HepG2 (cell line): ENCODE results near the gene FAM174C. TPM values are rescaled to one million over a fixed set of nuclear protein-coding genes. Genes with fewer than 3 reads are reported as not detected.
A peak's percentile ranks its signal among the peaks of the same experiment; 100 is the strongest.

Source experiments
- CBX5 ChIP-seq: sonication (generic); formaldehyde crosslinking; IDR thresholded peaks from 2 replicates; pipeline ENCODE4 v1.4.0; 2020; ENCODE audit warnings: missing genetic modification reagents, borderline replicate concordance
- CCDC6 ChIP-seq: sonication (generic); formaldehyde crosslinking; IDR thresholded peaks from 2 replicates; pipeline ENCODE4 v1.8.1; 2022; ENCODE audit warnings: mild to moderate bottlenecking, missing genetic modification reagents, moderate library complexity
- CHD2 ChIP-seq: IDR thresholded peaks from 2 replicates; pipeline ENCODE4 v1.6.1; 2011; ENCODE audit warnings: low read depth, low read length, improper control_type of control experiment
- CREB1 ChIP-seq, 2 experiments: fragments of 450-650 bp in 1 of 2; IDR thresholded peaks; 2 replicates each; pipeline ENCODE4 v1.6.1; 2016 to 2017; ENCODE audit warnings: control low read depth in 1 of 2, mild to moderate bottlenecking in 1 of 2, missing compliant biosample characterization in 1 of 2, missing genetic modification characterization in 1 of 2
- E2F1 ChIP-seq: sonication (generic); formaldehyde crosslinking; IDR thresholded peaks from 2 replicates; pipeline ENCODE4 v1.5.0; 2020; ENCODE audit warnings: missing genetic modification reagents
- ELF1 ChIP-seq: sonication (generic); formaldehyde crosslinking; IDR thresholded peaks from 2 replicates; pipeline ENCODE4 v1.4.0; 2020; ENCODE audit warnings: missing genetic modification reagents
- FIP1L1 ChIP-seq: fragments of 200-400 bp; formaldehyde crosslinking; IDR thresholded peaks from 2 replicates; pipeline ENCODE4 v1.6.1; 2018; ENCODE audit warnings: low read depth, mild to moderate bottlenecking, low read length, moderate library complexity, borderline replicate concordance; ENCODE audit not compliant: insufficient read depth
- FOSL1 ChIP-seq: sonication (generic); formaldehyde crosslinking; IDR thresholded peaks from 2 replicates; pipeline ENCODE4 v1.9.0; 2021; ENCODE audit warnings: missing genetic modification reagents, borderline replicate concordance
- GATAD2A ChIP-seq: IDR thresholded peaks from 2 replicates; pipeline ENCODE4 v1.6.1; 2016
- GTF3A ChIP-seq: sonication (generic); formaldehyde crosslinking; conservative IDR thresholded peaks from 2 replicates; pipeline ENCODE4 v1.4.0; 2020; ENCODE audit warnings: mild to moderate bottlenecking, missing genetic modification reagents
- MAFF ChIP-seq: IDR thresholded peaks from 2 replicates; pipeline ENCODE4 v1.6.1; 2011; ENCODE audit warnings: low read depth, low read length, improper control_type of control experiment
- MTF2 ChIP-seq: sonication (generic); formaldehyde crosslinking; IDR thresholded peaks from 2 replicates; pipeline ENCODE4 v1.5.0; 2020; ENCODE audit warnings: missing genetic modification reagents, borderline replicate concordance
- SETDB1 ChIP-seq: sonication (generic); formaldehyde crosslinking; IDR thresholded peaks from 2 replicates; pipeline ENCODE4 v1.5.1; 2020; ENCODE audit warnings: missing genetic modification reagents, mild to moderate bottlenecking, borderline replicate concordance
- SRSF4 ChIP-seq: fragments of 200-400 bp; formaldehyde crosslinking; IDR thresholded peaks from one replicate; pipeline ENCODE4 v1.6.1; 2018; ENCODE audit warnings: mild to moderate bottlenecking, low read depth, low read length, moderate library complexity; ENCODE audit not compliant: poor library complexity, severe bottlenecking
- ZBTB42 ChIP-seq: sonication (generic); formaldehyde crosslinking; IDR thresholded peaks from 2 replicates; pipeline ENCODE4 v1.5.0; 2020; ENCODE audit warnings: mild to moderate bottlenecking, missing genetic modification reagents
- ZBTB7B ChIP-seq: sonication (generic); formaldehyde crosslinking; IDR thresholded peaks from 2 replicates; pipeline ENCODE4 v1.4.0; 2020; ENCODE audit warnings: missing genetic modification reagents
- ZBTB8A ChIP-seq: sonication (generic); formaldehyde crosslinking; IDR thresholded peaks from 2 replicates; pipeline ENCODE4 v1.4.0; 2020; ENCODE audit warnings: mild to moderate bottlenecking, low read depth, missing genetic modification reagents, borderline replicate concordance
- ZNF143 ChIP-seq: sonication (generic); formaldehyde crosslinking; IDR thresholded peaks from 2 replicates; pipeline ENCODE4 v1.4.0; 2020; ENCODE audit warnings: missing genetic modification reagents
- ZNF225 ChIP-seq: sonication (generic); formaldehyde crosslinking; IDR thresholded peaks from 2 replicates; pipeline ENCODE4 v1.4.0; 2020; ENCODE audit warnings: mild to moderate bottlenecking, missing genetic modification reagents
- ZNF484 ChIP-seq: sonication (generic); formaldehyde crosslinking; IDR thresholded peaks from 2 replicates; pipeline ENCODE4 v1.5.1; 2020; ENCODE audit warnings: mild to moderate bottlenecking, low read depth, missing genetic modification reagents, borderline replicate concordance
- ZNF652 ChIP-seq: IDR thresholded peaks from 2 replicates; pipeline ENCODE4 v1.6.1; 2016; ENCODE audit warnings: low read depth, borderline replicate concordance
- polyA plus RNA-seq, 8 experiments: library from polyadenylated mRNA; depleted of rRNA in 3 of 8; stranded (reverse) in 7 of 8; unstranded in 1 of 8; fragments of >200 nt; fragmentation: Illumina TruSeq in 4 of 8; extraction: Trizol in 4 of 8; gene quantifications; 2 replicates each; pipeline versions ENCODE4 v1.2.1 to v1.2.3, GENCODE V29; 2011 to 2016; ENCODE audit warnings: low read depth in 4 of 8, missing spikeins in 1 of 8, mixed read lengths in 1 of 8; ENCODE audit not compliant: insufficient read depth in 1 of 8
- total RNA-seq, 5 experiments: library from RNA; depleted of rRNA; stranded (reverse); fragments of >200 nt; fragmentation: Illumina TruSeq; extraction: Trizol; gene quantifications; 2 replicates each; pipeline ENCODE4 v1.2.3, GENCODE V29; 2016; ENCODE audit warnings: low read depth in 1 of 5
- TF ChIP-seq, protein P1 (sequence below): sonication (generic); formaldehyde crosslinking; IDR thresholded peaks from 2 replicates; pipeline ENCODE4 v1.4.0; 2020; ENCODE audit warnings: mild to moderate bottlenecking, missing genetic modification reagents
- TF ChIP-seq, protein P2 (sequence below), 2 experiments: sonication (generic) in 1 of 2; formaldehyde crosslinking in 1 of 2; IDR thresholded peaks; 2 replicates each; pipeline versions ENCODE4 v1.5.1 to v1.6.1; 2011 to 2020; ENCODE audit warnings: borderline replicate concordance in 1 of 2, low read depth in 1 of 2, low read length in 1 of 2, mild to moderate bottlenecking in 1 of 2, missing genetic modification reagents in 1 of 2, moderate library complexity in 1 of 2
- TF ChIP-seq, protein P3 (sequence below): sonication (generic); formaldehyde crosslinking; IDR thresholded peaks from 2 replicates; pipeline ENCODE4 v1.5.0; 2020; ENCODE audit warnings: missing genetic modification reagents

FAM174C gene
- total and polyA plus RNA-seq, 2 of the 13 experiments (the other 11 are each of a cell fraction or from before 2014, with no cell fraction given): 19.5 to 31.3 TPM

DNA sequence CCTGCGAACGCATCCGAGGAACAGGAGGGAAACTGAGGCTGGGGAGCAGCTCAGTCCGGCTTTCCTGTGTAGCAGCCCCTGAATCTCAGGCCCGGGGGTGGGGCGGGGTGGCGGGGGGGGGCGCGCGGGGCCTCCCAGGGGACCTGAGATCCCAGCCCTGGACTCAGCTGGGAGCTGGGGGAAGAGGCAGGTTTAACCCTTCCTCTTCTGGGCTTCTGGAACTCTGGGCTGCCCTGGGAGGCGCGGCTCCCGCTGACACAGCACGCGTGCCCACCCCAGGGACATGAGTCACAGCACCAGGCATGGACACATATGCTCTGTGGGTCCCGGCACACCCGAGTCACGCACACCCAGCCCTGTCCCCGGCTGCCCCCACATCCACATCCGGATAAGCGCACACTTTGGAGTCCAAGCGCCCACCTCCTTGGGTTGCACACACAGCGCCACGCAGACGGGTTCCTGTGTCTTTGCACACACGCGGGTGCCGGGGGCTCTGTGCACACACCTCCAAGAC is 9.7 kb upstream of the FAM174C start (continued):
- TF ChIP-seq, protein P1, sequence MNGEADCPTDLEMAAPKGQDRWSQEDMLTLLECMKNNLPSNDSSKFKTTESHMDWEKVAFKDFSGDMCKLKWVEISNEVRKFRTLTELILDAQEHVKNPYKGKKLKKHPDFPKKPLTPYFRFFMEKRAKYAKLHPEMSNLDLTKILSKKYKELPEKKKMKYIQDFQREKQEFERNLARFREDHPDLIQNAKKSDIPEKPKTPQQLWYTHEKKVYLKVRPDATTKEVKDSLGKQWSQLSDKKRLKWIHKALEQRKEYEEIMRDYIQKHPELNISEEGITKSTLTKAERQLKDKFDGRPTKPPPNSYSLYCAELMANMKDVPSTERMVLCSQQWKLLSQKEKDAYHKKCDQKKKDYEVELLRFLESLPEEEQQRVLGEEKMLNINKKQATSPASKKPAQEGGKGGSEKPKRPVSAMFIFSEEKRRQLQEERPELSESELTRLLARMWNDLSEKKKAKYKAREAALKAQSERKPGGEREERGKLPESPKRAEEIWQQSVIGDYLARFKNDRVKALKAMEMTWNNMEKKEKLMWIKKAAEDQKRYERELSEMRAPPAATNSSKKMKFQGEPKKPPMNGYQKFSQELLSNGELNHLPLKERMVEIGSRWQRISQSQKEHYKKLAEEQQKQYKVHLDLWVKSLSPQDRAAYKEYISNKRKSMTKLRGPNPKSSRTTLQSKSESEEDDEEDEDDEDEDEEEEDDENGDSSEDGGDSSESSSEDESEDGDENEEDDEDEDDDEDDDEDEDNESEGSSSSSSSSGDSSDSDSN: no peak; the same call in 1 of the 2 replicates
- TF ChIP-seq MAFF: peak; percentile 5; the same call in 1 of the 2 replicates
- no peak for TF ChIP-seq SRSF4
- TF ChIP-seq FOSL1 (CRISPR knock-in tag): no peak
- no peak for TF ChIP-seq ZBTB42 (CRISPR knock-in tag)
- TF ChIP-seq CBX5 (CRISPR knock-in tag): no peak
- TF ChIP-seq CCDC6 (CRISPR knock-in tag): no peak
- TF ChIP-seq E2F1: no peak
- TF ChIP-seq ZNF484 (CRISPR knock-in tag): no peak
- TF ChIP-seq SETDB1 (CRISPR knock-in tag): no peak
- no peak for TF ChIP-seq FIP1L1
- TF ChIP-seq, protein P2, sequence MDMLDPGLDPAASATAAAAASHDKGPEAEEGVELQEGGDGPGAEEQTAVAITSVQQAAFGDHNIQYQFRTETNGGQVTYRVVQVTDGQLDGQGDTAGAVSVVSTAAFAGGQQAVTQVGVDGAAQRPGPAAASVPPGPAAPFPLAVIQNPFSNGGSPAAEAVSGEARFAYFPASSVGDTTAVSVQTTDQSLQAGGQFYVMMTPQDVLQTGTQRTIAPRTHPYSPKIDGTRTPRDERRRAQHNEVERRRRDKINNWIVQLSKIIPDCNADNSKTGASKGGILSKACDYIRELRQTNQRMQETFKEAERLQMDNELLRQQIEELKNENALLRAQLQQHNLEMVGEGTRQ (IDR thresholded peaks at IDR 0.05; ENCODE audit: low read depth, low read length): no peak
- TF ChIP-seq, protein P2 (CRISPR knock-in tag; IDR thresholded peaks at IDR 0.05; ENCODE audit: borderline replicate concordance): no peak
- TF ChIP-seq MTF2: 0 out of 2 replicates have a peak, but pooled peaks have one; percentile 32
- TF ChIP-seq, protein P3, sequence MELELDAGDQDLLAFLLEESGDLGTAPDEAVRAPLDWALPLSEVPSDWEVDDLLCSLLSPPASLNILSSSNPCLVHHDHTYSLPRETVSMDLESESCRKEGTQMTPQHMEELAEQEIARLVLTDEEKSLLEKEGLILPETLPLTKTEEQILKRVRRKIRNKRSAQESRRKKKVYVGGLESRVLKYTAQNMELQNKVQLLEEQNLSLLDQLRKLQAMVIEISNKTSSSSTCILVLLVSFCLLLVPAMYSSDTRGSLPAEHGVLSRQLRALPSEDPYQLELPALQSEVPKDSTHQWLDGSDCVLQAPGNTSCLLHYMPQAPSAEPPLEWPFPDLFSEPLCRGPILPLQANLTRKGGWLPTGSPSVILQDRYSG: no peak
- no peak for TF ChIP-seq GATAD2A (CRISPR knock-in tag)
- no peak for TF ChIP-seq ZNF225 (CRISPR knock-in tag)
- peak; percentile 92 for TF ChIP-seq ZNF652
- 0 out of 2 replicates have a peak, but pooled peaks have one; percentile 26 for TF ChIP-seq ZBTB8A (CRISPR knock-in tag)
- no peak for TF ChIP-seq GTF3A (CRISPR knock-in tag)
- TF ChIP-seq CHD2: no peak
- no peak for TF ChIP-seq CREB1 (IDR thresholded peaks at IDR 0.05)
- TF ChIP-seq CREB1 (CRISPR knock-in tag; IDR thresholded peaks at IDR 0.05): no peak
- TF ChIP-seq ZNF143 (CRISPR knock-in tag): no peak
- TF ChIP-seq ELF1 (CRISPR knock-in tag): no peak
- TF ChIP-seq ZBTB7B: no peak
